ENCODE data around the gene PTX4. TPM values are rescaled to one million over a fixed set of nuclear protein-coding genes. Genes with fewer than 3 reads are reported as not detected.

PTX4 gene
- total RNA-seq, 6 experiments from 2014 or later = 0.14 to 0.24 (median 0.18) TPM; not detected in 2

GRCh38 chr16:1495889-1496262, 7.1 kb upstream of the PTX4 start:
- no peak overlapping the region for H3K4me3 Mint-ChIP-seq
- no peak overlapping the region for H3K27ac Mint-ChIP-seq
- H3K9me3 Mint-ChIP-seq = no peaks in the 10 kb centered on the region
- TF ChIP-seq, protein P1, sequence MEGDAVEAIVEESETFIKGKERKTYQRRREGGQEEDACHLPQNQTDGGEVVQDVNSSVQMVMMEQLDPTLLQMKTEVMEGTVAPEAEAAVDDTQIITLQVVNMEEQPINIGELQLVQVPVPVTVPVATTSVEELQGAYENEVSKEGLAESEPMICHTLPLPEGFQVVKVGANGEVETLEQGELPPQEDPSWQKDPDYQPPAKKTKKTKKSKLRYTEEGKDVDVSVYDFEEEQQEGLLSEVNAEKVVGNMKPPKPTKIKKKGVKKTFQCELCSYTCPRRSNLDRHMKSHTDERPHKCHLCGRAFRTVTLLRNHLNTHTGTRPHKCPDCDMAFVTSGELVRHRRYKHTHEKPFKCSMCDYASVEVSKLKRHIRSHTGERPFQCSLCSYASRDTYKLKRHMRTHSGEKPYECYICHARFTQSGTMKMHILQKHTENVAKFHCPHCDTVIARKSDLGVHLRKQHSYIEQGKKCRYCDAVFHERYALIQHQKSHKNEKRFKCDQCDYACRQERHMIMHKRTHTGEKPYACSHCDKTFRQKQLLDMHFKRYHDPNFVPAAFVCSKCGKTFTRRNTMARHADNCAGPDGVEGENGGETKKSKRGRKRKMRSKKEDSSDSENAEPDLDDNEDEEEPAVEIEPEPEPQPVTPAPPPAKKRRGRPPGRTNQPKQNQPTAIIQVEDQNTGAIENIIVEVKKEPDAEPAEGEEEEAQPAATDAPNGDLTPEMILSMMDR (IDR thresholded peaks at IDR 0.05) = no peak
- peaks cover 15% of the 10 kb centered on the region for H3K4me1 Mint-ChIP-seq (ENCODE audit: low read depth)
- peaks cover 3% of the 10 kb centered on the region; the same call in 1 of the 2 replicates for H3K36me3 Mint-ChIP-seq (ENCODE audit: low read depth)
- H3K27me3 Mint-ChIP-seq (ENCODE audit: insufficient read depth) = no peaks in the 10 kb centered on the region; the same call in 1 of the 2 replicates
- no peak for DNase-seq

- Mint-ChIP-seq H3K9me3 (no peaks in the 10 kb centered on the region), H3K4me3 (no peak overlapping the region), H3K27me3 (ENCODE audit: insufficient read depth) (no peaks in the 10 kb centered on the region; the same call in 1 of the 2 replicates), H3K4me1 (ENCODE audit: low read depth) (peaks cover 15% of the 10 kb centered on the region), H3K36me3 (ENCODE audit: low read depth) (peaks cover 3% of the 10 kb centered on the region; the same call in 1 of the 2 replicates), H3K27ac (no peak overlapping the region)
- DNase-seq = no peak
- TF ChIP-seq, protein P1 (IDR thresholded peaks at IDR 0.05) = no peak
Measured at GRCh38 chr16:1495211-1495888, 6.6 kb upstream of the PTX4 start.

GRCh38 chr16:1494711-1495110, 6.0 kb upstream of the PTX4 start:
- Mint-ChIP-seq H3K27ac (peak overlapping the region; percentile 80), H3K36me3 (ENCODE audit: low read depth) (peaks cover 3% of the 10 kb centered on the region; the same call in 1 of the 2 replicates), H3K9me3 (no peaks in the 10 kb centered on the region), H3K4me3 (peak overlapping the region; percentile 93), H3K27me3 (ENCODE audit: insufficient read depth) (no peaks in the 10 kb centered on the region; the same call in 1 of the 2 replicates), H3K4me1 (ENCODE audit: low read depth) (peaks cover 15% of the 10 kb centered on the region)
- DNase-seq = no peak
- TF ChIP-seq, protein P1 (IDR thresholded peaks at IDR 0.05) = peak; percentile 19; the same call in 1 of the 2 replicates

GRCh38 chr16:1494129-1494640, 5.4 kb upstream of the PTX4 start:
- peaks cover 15% of the 10 kb centered on the region for H3K4me1 Mint-ChIP-seq (ENCODE audit: low read depth)
- peaks cover 3% of the 10 kb centered on the region; the same call in 1 of the 2 replicates for H3K36me3 Mint-ChIP-seq (ENCODE audit: low read depth)
- peak; percentile 83 for DNase-seq
- no peaks in the 10 kb centered on the region; the same call in 1 of the 2 replicates for H3K27me3 Mint-ChIP-seq (ENCODE audit: insufficient read depth)
- peak overlapping the region; percentile 80 for H3K27ac Mint-ChIP-seq
- TF ChIP-seq, protein P1 (IDR thresholded peaks at IDR 0.05) = peak; percentile 78
- H3K4me3 Mint-ChIP-seq = peak overlapping the region; percentile 93
- no peaks in the 10 kb centered on the region for H3K9me3 Mint-ChIP-seq

DNA sequence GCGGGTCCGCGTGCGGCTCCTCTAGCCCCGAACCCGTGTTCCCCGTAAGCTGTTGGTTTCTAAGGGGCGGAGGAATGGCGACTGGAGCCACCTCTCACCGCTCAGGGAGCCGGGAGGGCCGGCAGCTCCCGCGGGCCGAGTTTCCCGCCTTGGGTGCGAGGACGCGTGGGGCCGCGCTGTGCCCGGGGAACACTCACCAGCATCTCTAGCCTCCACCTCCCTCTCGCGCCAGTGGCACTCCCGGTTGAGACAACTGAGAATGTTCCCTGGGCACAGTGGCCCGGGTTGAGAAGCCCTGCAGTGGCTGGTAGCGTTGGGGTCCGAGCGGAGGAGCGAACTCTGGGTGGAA, 5.0 kb upstream of the PTX4 start:
- Mint-ChIP-seq H3K27ac (peak overlapping the region; percentile 80), H3K9me3 (no peaks in the 10 kb centered on the region), H3K4me1 (ENCODE audit: low read depth) (peaks cover 15% of the 10 kb centered on the region), H3K36me3 (ENCODE audit: low read depth) (peaks cover 3% of the 10 kb centered on the region; the same call in 1 of the 2 replicates), H3K4me3 (peak overlapping the region; percentile 93), H3K27me3 (ENCODE audit: insufficient read depth) (no peaks in the 10 kb centered on the region; the same call in 1 of the 2 replicates)
- TF ChIP-seq, protein P1 (IDR thresholded peaks at IDR 0.05) = no peak
- no peak for DNase-seq

All from HFFc6 (cell line).